Stimulated activated CD8-positive, alpha-beta memory T cell treated with anti-CD3 and anti-CD28 coated beads, Interleukin-7, amount 100 ng/mL, for 1 hour (primary cell): ENCODE results near the gene GPR3.
"Not testable (repeated sequence)": the region's sequence is repeated elsewhere in the genome, so short reads cannot be mapped to it uniquely, and the experiment has no call there.

Experiments used
- DNase-seq, 2 donors: peaks; one replicate each; pipeline ENCODE4 v3.0.0-alpha.2; 2020; ENCODE audit warnings: low read depth in 2 of 2

Gene GPR3

DNA sequence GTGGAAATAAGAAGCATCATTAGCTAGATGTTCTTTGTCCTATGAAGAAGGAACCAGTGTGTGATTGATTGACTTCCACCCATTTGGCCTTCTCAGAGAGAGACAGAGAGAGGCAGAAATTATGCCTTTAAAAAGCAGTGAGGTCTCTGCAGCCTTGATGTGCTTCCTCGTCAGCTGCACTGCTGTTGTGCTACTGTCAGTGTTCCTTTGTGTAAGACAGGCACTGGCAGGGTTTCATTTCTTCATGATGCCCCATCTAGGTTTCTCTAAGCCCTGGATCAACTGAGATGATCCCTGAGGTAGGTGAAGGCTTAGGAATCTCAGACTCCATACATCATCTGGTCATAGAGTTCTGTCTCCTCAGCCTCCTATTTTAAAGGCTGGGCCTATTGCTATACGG is 34.9 kb downstream of the GPR3 start:
- DNase-seq, result no peak

GRCh38 chr1:27427816-27428315 is 35.4 kb downstream of the GPR3 start:
- no peak for DNase-seq

DNA sequence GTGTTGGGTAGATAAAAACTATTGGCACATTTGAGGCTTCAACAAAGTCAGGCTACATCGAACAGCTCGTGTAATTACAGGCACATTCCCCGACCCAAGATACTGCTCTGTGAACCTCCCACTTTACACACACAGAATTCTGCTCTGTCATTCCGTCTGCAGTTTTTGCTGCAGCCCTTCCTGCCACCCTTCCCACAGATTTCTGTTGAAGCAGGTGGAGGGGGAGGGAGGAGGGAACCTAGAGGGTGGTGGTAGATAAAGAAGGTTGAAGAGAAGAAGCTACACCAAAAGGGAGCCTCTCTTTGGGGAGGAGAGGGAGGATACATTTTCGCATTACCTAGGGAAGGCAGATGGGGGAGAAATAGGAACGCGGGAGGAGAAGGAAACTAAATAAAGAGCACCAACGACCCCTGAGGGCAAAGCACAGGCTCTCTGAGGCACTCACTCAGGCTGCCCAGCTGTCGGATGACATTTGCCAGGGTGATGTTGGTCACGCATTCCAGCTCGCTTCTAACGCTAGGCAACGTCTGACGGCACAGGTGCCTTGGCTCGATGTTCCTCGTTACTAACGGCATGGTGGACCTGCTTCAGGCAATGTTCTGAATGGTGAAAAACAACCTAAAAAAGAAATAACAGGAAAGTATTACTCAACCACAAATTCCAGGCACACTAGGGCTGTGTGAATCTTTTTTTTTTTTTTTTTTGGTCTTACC is 36.0 kb downstream of the GPR3 start:
- no peak for DNase-seq

DNA sequence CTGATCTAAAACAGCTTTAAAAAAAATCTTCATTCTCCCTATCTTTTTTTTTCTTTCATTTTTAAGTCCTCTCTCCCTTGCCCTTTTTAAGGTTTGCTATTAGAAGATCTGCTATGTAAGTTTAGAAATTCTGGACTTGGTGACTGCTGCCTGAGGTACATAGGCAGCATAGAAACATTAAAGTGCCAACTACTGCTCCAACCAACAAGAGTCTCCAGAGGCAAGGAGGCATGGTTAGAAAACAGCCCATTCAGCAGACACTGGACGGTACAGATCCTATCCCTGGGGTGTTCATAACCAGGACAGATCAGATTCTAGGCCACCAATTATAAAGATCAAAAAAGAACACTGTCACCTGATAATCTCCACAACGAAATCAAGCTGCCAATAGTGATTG is 36.6 kb downstream of the GPR3 start:
- no peak for DNase-seq

GRCh38 chr1:27430903-27431600 is 38.6 kb downstream of the GPR3 start:
- no peak for DNase-seq

- DNase-seq, result no peak
Observed at GRCh38 chr1:27431601-27431940, 39.1 kb downstream of the GPR3 start.

DNA sequence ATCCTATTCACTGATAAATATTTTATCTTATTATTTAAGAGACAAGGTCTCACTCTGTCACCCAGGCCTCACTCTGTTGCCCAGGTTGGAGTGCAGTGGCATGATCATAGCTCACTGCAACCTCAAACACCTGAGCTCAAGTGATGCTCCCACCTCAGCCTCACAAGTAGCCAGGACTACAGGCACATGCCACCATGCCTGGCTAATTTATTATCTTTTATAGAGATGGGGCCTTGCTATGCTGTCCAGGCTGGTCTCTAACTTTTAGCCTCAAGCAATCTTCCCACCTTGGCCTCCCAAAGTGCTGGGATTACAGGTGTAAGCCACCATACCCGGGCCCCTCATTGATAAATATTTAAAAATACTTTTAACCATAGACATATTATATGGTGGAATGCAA is 40.3 kb downstream of the GPR3 start:
- not testable (repeated sequence) for DNase-seq

DNA sequence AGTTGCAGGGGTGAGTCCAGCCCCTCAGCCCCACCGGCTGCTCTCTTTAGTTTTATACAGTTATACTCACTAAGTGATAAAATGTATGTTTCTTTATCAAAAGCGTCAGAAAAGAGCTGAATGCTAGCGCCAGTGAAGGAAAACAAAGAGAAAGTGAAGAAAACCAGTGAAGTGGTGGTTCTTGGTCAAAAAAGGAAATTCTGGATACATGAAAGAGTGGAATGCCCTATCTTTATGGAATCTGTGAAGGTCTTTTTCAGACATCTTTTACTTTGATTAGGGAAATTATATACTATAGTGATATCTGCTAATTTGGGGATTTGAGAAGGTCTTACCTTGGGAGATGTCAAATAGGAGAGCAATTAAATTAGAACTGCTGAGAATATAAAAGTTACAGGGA is 41.3 kb downstream of the GPR3 start:
- no peak for DNase-seq

- no peak for DNase-seq
Observed at GRCh38 chr1:27435566-27436203, 43.3 kb downstream of the GPR3 start.

- no peak for DNase-seq
Observed at GRCh38 chr1:27436204-27437159, 44.1 kb downstream of the GPR3 start.

- DNase-seq, result no peak
Observed at GRCh38 chr1:27438621-27439061, 46.2 kb downstream of the GPR3 start.

- no peak for DNase-seq
Observed at GRCh38 chr1:27439150-27439549, 46.7 kb downstream of the GPR3 start.

DNA sequence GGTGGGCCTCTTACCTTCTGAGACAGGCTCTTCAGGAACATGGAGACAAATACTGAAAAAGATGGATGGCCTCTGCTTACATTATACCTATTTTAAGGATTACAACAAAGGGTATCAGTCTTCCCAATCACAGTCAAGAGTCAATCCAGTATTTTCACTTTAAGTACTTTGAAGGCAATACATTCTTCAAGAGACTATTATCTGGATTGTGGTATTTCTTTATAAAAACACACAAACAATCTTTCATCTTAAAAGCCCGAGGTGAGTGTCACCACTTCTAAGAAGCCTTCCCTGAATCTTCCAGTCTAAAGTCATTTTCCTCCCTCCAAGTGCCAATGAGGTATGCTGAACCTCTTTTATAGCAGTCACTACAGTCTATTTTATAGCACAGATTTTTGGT is 52.2 kb downstream of the GPR3 start:
- DNase-seq, result no peak
